Keratinocyte (primary cell): Measurements from ENCODE around the gene KCNJ16. TPM values are rescaled to one million over a fixed set of nuclear protein-coding genes. Genes with fewer than 3 reads are reported as not detected.

Experiments
- DNase-seq: peaks from one replicate; pipeline ENCODE4 v3.0.0-alpha.2; 2011; ENCODE audit warnings: low read depth, missing footprints, low spot score
- FAIRE-seq: peaks from 2 replicates; lab custom pipeline; 2011; peaks lifted over from hg19 to GRCh38; lab: Jason Lieb, UNC
- H2AFZ ChIP-seq: 2 replicates; pipeline ENCODE4 v1.6.0; 2012; ENCODE audit warnings: low read length, control low read depth, inconsistent platforms; ENCODE audit not compliant: control insufficient read depth
- H3K27ac ChIP-seq: 2 replicates; pipeline ENCODE4 v1.5.1; 2011; ENCODE audit warnings: low read length; ENCODE audit not compliant: control insufficient read depth, insufficient read depth
- H3K27me3 ChIP-seq: 3 replicates; pipeline ENCODE4 v1.6.0; 2011; ENCODE audit warnings: low read length; ENCODE audit not compliant: control insufficient read depth, insufficient read depth; ENCODE audit errors: extremely low read depth
- H3K36me3 ChIP-seq, 2 experiments: 2 replicates in 1 of 2; 3 replicates in 1 of 2; pipeline ENCODE4 v1.5.1; 2011; ENCODE audit warnings: low read length in 2 of 2, mild to moderate bottlenecking in 1 of 2; ENCODE audit not compliant: control insufficient read depth in 2 of 2, insufficient read depth in 2 of 2; ENCODE audit errors: extremely low read depth in 1 of 2
- H3K4me1 ChIP-seq: 3 replicates; pipeline ENCODE4 v1.5.1; 2011; ENCODE audit warnings: low read length; ENCODE audit not compliant: control insufficient read depth, insufficient read depth; ENCODE audit errors: extremely low read depth
- H3K4me2 ChIP-seq: 3 replicates; pipeline ENCODE4 v1.6.0; 2011; ENCODE audit warnings: low read depth, low read length; ENCODE audit not compliant: control insufficient read depth, insufficient read depth; ENCODE audit errors: extremely low read depth
- H3K4me3 ChIP-seq, 3 experiments: fragments of 200-600 bp in 1 of 3; sonication (generic) in 1 of 3; 2 replicates in 2 of 3; 3 replicates in 1 of 3; pipeline ENCODE4 v1.5.1; 2011 to 2016; ENCODE audit warnings: low read length in 3 of 3, mild to moderate bottlenecking in 3 of 3, control low read depth in 2 of 3, inconsistent platforms in 1 of 3, low read depth in 1 of 3, mixed read lengths in 1 of 3, mixed run types in 1 of 3, moderate library complexity in 1 of 3; ENCODE audit not compliant: control insufficient read depth in 2 of 3, insufficient read depth in 2 of 3; ENCODE audit errors: extremely low read depth in 1 of 3
- H3K79me2 ChIP-seq: 2 replicates; pipeline ENCODE4 v1.6.0; 2012; ENCODE audit warnings: low read length; ENCODE audit not compliant: control insufficient read depth, insufficient read depth
- H3K9ac ChIP-seq: 3 replicates; pipeline ENCODE4 v1.6.0; 2011; ENCODE audit warnings: low read length; ENCODE audit not compliant: control insufficient read depth, insufficient read depth; ENCODE audit errors: extremely low read depth
- H3K9me1 ChIP-seq: 3 replicates; pipeline ENCODE4 v1.6.0; 2011; ENCODE audit warnings: low read length; ENCODE audit not compliant: control insufficient read depth, insufficient read depth; ENCODE audit errors: extremely low read depth
- H3K9me3 ChIP-seq: 2 replicates; pipeline ENCODE4 v1.5.1; 2012; ENCODE audit warnings: low read depth, low read length; ENCODE audit not compliant: control insufficient read depth
- H4K20me1 ChIP-seq: 3 replicates; pipeline ENCODE4 v1.6.0; 2011; ENCODE audit warnings: low read length; ENCODE audit not compliant: control insufficient read depth, insufficient read depth; ENCODE audit errors: extremely low read depth
- EZH2 ChIP-seq: IDR thresholded peaks from one replicate; pipeline ENCODE4 v1.6.1; 2012; ENCODE audit warnings: inconsistent platforms, mild to moderate bottlenecking, low read length, moderate library complexity
- dilution Hi-C: fragments of 300-500 bp; cut with MboI; formaldehyde crosslinking; loops from one replicate; pipeline ENCODE4 v1.7.0; 2020; ENCODE audit warnings: low sequenced_read_pairs; ENCODE audit not compliant: extremely low pct_ligation_motif_present
- polyA plus RNA-seq, 5 experiments: library from polyadenylated mRNA; depleted of rRNA in 3 of 5; stranded (reverse) in 3 of 5; stranded (forward) in 1 of 5; unstranded in 1 of 5; fragments of >200 nt; gene quantifications; 1 replicate in 1 of 5; 2 replicates in 3 of 5; 3 replicates in 1 of 5; pipeline versions ENCODE4 v1.2.1 to v1.2.3, GENCODE V29; 2011 to 2012; ENCODE audit warnings: missing spikeins in 2 of 5, low read depth in 1 of 5, low replicate concordance in 1 of 5
- TF ChIP-seq, protein P1 (sequence below), 3 experiments: IDR thresholded peaks in 1 of 3; conservative IDR thresholded peaks in 1 of 3; optimal IDR thresholded peaks in 1 of 3; 2 replicates in 2 of 3; 3 replicates in 1 of 3; pipeline versions ENCODE3 to v1.5.1; 2011; ENCODE audit warnings: low read length in 3 of 3, mild to moderate bottlenecking in 3 of 3, moderate library complexity in 2 of 3, control low read depth in 1 of 3, inconsistent platforms in 1 of 3; ENCODE audit not compliant: insufficient read depth in 2 of 3; ENCODE audit errors: extremely low read depth in 1 of 3

The KCNJ16 gene
- polyA plus RNA-seq, 1 donor (not counting 4 experiments of a cell fraction or from before 2014, with no cell fraction given) = not detected

DNA sequence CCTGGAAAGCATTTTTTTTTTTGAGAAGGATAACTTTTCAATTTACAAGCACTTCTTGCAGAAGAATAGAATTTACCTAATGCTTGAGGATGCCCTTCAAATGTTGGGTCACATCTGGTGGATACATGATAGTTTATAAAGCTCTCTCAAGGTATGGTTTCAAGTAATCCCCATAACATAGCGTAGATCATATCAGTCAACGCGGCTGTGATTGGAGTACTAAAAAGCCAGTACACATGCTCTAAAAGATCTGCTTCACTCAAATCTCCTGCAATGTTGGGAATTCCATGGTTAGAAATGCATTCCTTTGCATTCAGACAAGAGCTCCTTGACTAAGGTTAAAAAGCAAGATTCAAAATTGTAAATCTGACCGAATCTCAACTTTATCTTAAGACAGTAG, 3.9 kb upstream of the KCNJ16 start:
- Histone ChIP-seq H2AFZ (no peak overlapping the region), H3K27me3 (no peaks in the 10 kb centered on the region), H3K9me3 (no peaks in the 10 kb centered on the region), H3K27ac (no peak overlapping the region), H3K9me1 (no peaks in the 10 kb centered on the region), H3K9ac (no peak overlapping the region), H3K4me2 (no peak overlapping the region), H3K4me3 (no peak overlapping the region), H3K4me1 (no peaks in the 10 kb centered on the region), H3K36me3 (no peaks in the 10 kb centered on the region), H3K79me2 (no peaks in the 10 kb centered on the region), H4K20me1 (no peaks in the 10 kb centered on the region)
- FAIRE-seq (no peak), DNase-seq (no peak)
- TF ChIP-seq, protein P1, sequence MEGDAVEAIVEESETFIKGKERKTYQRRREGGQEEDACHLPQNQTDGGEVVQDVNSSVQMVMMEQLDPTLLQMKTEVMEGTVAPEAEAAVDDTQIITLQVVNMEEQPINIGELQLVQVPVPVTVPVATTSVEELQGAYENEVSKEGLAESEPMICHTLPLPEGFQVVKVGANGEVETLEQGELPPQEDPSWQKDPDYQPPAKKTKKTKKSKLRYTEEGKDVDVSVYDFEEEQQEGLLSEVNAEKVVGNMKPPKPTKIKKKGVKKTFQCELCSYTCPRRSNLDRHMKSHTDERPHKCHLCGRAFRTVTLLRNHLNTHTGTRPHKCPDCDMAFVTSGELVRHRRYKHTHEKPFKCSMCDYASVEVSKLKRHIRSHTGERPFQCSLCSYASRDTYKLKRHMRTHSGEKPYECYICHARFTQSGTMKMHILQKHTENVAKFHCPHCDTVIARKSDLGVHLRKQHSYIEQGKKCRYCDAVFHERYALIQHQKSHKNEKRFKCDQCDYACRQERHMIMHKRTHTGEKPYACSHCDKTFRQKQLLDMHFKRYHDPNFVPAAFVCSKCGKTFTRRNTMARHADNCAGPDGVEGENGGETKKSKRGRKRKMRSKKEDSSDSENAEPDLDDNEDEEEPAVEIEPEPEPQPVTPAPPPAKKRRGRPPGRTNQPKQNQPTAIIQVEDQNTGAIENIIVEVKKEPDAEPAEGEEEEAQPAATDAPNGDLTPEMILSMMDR (optimal IDR thresholded peaks at IDR 0.05 in 1 of 3, IDR thresholded peaks at IDR 0.05 in 1 of 3, conservative IDR thresholded peaks at IDR 0.05 in 1 of 3; ENCODE audit: extremely low read depth in 1 of 3, insufficient read depth in 2 of 3, low read length in 3 of 3) = no peak
- no peak for TF ChIP-seq EZH2
- dilution Hi-C loops = no loop called here

DNA sequence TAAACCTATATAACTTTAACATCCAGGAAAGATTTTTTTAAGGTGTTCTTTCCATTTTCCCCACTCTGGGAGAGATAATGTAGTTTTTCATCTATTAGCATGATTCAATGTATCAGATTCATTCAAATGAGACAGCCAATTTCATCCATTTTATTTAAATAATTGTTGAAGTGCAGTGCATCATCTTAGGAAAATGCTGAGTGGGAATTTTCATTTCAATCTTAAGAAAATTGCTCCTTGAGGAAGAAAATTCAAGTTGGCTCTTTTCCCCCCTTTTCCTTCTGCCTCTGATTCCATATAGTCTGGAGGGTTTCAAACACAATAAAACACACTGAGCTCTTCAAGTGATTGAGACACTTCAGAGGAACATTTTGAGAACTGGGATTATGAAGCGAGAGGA, 3.4 kb upstream of the KCNJ16 start:
- Histone ChIP-seq H3K4me2 (no peak overlapping the region), H3K4me3 (no peak overlapping the region), H2AFZ (no peak overlapping the region), H3K9ac (no peak overlapping the region), H3K36me3 (no peaks in the 10 kb centered on the region), H3K79me2 (no peaks in the 10 kb centered on the region), H4K20me1 (no peaks in the 10 kb centered on the region), H3K27ac (no peak overlapping the region), H3K9me3 (no peaks in the 10 kb centered on the region), H3K4me1 (no peaks in the 10 kb centered on the region), H3K27me3 (no peaks in the 10 kb centered on the region), H3K9me1 (no peaks in the 10 kb centered on the region)
- no peak for FAIRE-seq
- DNase-seq = no peak
- no peak for TF ChIP-seq EZH2
- TF ChIP-seq, protein P1 (optimal IDR thresholded peaks at IDR 0.05 in 1 of 3, IDR thresholded peaks at IDR 0.05 in 1 of 3, conservative IDR thresholded peaks at IDR 0.05 in 1 of 3; ENCODE audit: extremely low read depth in 1 of 3, insufficient read depth in 2 of 3, low read length in 3 of 3) = no peak
- dilution Hi-C loops = no loop called here
